Astrocyte of the spinal cord (primary cell): ENCODE results near the gene ADTRP.
"Not testable (repeated sequence)": the region's sequence is repeated elsewhere in the genome, so short reads cannot be mapped to it uniquely, and the experiment has no call there.

ENCODE experiments used
- DNase-seq: peaks from one replicate; pipeline ENCODE4 v3.0.0; 2011; ENCODE audit warnings: low read depth, low spot score
- H3K4me3 ChIP-seq: 2 replicates; pipeline ENCODE4 v1.5.1; 2011; ENCODE audit warnings: low read depth, mild to moderate bottlenecking, low read length, moderate library complexity
- in situ Hi-C: cut with HindIII; loops from 2 replicates; pipeline ENCODE4 v1.10.0; 2017; ENCODE audit warnings: low sequenced_read_pairs
- TF ChIP-seq, protein P1 (sequence below): IDR thresholded peaks from 2 replicates; pipeline ENCODE4 v1.5.1; 2012; ENCODE audit warnings: low read depth, mild to moderate bottlenecking, low read length, inconsistent platforms

ADTRP gene

DNA sequence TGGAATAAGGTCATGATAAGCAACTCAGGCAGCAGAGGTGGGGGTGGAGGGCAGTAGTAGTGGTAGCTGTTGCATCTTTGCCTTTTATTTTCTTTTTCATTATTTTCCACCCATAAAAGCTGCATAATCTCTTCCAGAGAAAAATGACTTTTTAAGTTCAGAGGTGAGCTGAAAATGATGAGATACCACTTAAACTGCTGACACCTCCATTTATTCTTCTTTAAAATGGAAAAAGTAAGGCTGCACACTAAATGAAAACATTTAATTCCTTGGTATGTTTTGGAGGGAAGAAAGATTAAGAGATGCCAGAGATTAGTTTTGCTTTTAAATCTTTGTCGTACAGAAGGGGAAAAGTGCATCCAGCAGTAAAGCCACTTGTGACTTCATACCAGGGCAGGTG lies 97.2 kb downstream of the ADTRP start:
- TF ChIP-seq, protein P1, sequence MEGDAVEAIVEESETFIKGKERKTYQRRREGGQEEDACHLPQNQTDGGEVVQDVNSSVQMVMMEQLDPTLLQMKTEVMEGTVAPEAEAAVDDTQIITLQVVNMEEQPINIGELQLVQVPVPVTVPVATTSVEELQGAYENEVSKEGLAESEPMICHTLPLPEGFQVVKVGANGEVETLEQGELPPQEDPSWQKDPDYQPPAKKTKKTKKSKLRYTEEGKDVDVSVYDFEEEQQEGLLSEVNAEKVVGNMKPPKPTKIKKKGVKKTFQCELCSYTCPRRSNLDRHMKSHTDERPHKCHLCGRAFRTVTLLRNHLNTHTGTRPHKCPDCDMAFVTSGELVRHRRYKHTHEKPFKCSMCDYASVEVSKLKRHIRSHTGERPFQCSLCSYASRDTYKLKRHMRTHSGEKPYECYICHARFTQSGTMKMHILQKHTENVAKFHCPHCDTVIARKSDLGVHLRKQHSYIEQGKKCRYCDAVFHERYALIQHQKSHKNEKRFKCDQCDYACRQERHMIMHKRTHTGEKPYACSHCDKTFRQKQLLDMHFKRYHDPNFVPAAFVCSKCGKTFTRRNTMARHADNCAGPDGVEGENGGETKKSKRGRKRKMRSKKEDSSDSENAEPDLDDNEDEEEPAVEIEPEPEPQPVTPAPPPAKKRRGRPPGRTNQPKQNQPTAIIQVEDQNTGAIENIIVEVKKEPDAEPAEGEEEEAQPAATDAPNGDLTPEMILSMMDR, result no peak
- no peak for DNase-seq
- in situ Hi-C loops, result no loop called here
- no peak overlapping the region for H3K4me3 ChIP-seq

DNA sequence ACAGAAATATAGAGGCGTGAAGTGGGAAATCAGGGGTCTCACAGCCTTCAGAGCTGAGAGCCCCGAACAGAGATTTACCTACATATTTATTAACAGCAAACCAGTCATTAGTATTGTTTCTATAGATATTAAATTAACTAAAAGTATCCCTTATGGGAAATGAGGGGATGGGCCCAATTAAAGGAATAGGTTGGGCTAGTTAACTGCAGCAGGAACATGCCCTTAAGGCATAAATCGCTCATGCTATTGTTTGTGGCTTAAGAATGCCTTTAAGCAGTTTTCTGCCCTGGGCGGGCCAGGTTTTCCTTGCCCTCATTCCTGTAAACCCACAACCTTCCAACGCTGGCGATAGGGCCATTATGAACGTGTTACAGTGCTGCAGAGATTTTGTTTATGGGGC lies 98.1 kb downstream of the ADTRP start:
- in situ Hi-C loops, H3K4me3 ChIP-seq, DNase-seq: not testable (repeated sequence)

DNA sequence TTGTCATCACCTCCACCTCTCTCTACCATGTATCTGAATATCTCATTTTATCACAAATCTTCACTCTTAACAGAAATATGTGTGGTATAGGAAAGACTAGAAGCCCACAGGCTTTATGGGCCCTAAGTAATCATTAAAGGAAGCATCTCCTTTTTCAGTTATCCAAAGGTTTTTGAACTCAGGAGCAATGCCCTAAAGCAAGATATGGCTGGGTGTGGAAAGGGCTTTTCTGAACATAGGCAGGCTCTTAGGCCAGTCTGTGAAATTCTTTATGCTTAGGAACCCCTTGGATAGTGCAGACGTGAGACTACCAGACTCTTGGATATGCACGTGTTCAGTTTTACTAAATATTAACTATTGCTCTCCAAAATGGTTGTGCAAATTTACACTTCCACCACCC lies 99.5 kb downstream of the ADTRP start:
- in situ Hi-C loops, result no loop called here
- no peak for DNase-seq
- TF ChIP-seq, protein P1, result no peak
- no peak overlapping the region for H3K4me3 ChIP-seq

DNA sequence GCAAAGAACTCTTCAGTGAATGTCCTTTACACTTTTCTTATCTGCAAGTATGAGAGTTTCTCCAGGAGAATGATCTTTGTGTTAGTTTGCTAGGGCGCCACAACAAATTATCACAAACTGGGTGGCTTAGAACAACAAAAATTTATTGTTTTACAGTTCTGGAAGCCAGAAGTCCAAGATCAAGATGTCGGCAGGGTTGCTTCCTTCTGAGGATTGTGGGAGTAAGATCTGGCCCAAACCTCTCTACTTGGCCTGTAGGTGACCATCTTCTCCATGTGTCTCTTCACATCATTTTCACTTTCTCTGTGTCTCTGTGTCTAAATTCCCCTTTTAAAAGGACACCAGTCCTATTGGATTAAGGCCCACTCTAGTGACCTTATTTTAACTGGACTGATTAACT lies 103.0 kb downstream of the ADTRP start:
- no peak overlapping the region for H3K4me3 ChIP-seq
- TF ChIP-seq, protein P1, result peak; percentile 33
- in situ Hi-C loops, result no loop called here
- DNase-seq, result no peak

- H3K4me3 ChIP-seq, result no peak overlapping the region
- TF ChIP-seq, protein P1, result no peak
- in situ Hi-C loops, result no loop called here
- DNase-seq, result no peak
These were observed 105.9 kb downstream of the ADTRP start for GRCh38 chr6:11672669-11673068.

- TF ChIP-seq, protein P1, result no peak
- DNase-seq, result no peak
- in situ Hi-C loops, result no loop called here
- H3K4me3 ChIP-seq, result no peak overlapping the region
These were observed 106.3 kb downstream of the ADTRP start for GRCh38 chr6:11672256-11672655.

GRCh38 chr6:11669696-11670095 lies 108.9 kb downstream of the ADTRP start:
- DNase-seq, result no peak
- H3K4me3 ChIP-seq, result no peak overlapping the region
- in situ Hi-C loops, result no loop called here
- TF ChIP-seq, protein P1, result no peak
